COLO829 (cell line): ENCODE results near the gene CDK6.

Source experiments
- DNase-seq: peaks from one replicate; pipeline ENCODE4 v3.0.0; 2012; ENCODE audit warnings: low spot score

Gene CDK6

DNA sequence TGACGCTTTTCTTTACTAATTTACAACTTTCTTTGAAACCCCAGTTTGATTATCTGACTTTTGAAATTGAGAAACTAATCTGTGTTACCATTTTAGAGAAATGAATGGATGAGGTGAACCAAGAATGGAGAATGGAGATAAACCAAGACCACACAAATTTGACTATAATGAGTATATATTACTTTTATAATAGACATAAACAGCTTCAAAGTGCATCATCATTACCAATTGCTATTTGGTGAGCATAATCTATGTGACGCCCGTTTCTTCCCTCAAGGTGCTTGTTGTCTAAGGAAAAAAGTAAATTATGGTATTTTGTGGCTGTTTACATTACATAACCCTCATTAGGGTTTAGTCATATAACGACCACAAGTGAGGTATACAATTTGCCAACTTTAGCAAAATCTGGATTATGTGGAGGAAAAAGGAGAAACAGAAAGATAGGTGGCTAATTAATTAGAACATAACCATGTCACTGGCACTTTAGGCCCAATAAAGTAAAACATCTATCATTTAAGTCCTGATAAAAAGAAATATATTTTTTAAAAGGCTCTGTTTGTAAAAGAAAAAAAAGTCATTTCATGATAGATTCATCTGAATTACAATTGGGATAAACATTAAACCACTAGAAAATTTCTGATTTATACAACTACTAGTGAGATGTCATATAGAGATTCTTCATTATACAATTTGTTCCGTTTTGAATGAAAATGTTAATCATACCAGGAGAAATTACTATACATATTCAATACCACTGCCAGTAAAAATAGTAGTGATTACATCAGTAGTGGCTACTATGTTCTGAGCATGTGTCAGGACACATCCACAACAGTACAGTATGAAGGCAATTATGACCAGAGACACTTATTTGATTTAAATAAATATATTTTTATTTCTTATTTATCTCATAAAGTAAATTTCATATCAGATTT, 128.0 kb downstream of the CDK6 start:
- DNase-seq: no peak

DNA sequence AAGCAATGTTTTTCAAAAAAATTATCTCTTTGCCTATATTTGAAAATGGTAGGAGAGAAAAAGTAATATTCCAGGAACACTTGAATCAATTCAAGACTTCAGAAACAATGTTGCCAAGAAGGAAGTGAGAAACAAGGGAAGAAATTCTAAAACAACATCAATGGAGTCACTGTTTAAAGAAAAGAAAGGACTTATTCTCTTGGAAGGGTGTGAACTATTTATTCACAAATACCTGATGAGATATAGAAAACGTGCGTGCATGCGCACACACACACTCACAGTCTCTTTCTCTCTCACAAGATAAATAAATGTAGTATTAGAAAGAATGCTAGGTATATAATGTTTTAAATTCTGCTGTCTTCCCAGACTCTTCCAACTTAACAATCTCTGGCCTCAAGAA, 128.9 kb downstream of the CDK6 start:
- peak; percentile 40 for DNase-seq

DNA sequence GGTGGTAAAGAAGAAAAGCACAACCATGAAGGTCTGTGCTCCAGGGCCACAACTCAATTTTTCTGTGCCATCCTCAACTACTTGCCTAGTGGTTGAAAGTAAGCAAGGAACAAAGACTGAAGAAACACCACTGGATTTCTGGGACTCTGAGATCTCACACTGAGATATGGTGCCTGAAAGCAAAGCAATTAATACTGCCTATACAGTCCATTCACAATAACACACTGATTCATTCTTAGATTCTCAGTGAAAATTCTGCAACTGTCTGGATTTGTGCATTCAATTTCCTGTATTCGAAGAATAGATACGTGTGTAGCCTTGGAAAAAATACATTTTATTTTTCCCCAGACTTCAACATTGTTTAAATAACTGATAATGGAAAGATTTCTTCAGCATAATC, 129.8 kb downstream of the CDK6 start:
- DNase-seq: no peak

DNA sequence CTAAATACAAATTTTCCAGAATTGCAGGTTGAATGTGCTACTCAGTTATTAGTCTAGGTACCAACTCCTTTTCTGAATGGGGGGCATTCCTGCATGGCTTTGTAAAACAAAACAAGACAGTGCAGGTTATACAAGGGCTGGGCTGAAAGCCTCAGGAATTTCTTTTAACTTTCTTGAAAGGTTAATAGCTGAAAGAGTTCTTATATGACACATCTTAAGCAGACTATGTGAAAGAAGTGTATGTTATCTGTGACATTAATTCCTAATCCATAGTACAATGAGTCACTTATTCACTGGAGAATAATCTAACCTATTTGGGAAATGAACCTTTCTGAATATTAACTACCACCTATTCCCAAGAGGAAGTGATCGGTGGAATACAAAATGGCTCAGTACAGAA, 130.5 kb downstream of the CDK6 start:
- DNase-seq: no peak

DNA sequence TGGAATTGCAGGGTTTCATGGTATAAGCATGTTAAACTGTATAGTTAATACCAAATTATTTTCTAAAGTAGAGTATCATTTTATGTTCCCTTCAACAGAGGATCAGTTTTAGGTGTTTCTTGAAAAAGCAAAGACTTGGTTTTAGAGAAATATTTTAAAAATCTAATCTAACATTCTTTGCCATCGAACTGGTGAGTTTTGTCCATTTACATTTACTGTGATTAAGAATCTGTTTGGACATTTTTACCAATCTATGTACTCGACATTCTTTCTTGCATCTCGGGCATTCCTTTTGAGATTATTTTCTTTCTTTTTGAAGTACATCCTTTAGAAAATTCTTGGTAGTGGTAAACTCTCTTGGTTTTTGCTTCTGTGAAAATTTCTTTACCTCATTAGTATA, 131.5 kb downstream of the CDK6 start:
- DNase-seq: no peak

DNA sequence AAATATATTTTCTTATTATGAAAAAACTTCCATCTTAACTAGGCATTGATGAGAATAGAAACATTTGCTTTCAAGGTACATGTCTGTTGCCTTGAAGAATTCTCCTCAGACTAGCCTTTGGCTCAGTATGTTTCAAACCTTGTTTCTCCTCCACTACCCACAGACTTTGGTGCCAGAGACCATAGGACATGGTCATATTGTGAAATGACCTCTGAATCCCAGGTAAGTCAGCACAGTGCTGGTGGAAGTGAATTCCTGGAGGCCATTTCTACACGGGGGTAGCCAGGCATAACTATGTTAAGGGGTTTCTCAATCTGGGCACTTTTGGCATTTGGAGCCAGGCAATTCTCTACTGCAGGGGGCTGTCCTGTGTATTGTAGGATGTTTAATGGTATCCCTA, 133.8 kb downstream of the CDK6 start:
- no peak for DNase-seq

DNA sequence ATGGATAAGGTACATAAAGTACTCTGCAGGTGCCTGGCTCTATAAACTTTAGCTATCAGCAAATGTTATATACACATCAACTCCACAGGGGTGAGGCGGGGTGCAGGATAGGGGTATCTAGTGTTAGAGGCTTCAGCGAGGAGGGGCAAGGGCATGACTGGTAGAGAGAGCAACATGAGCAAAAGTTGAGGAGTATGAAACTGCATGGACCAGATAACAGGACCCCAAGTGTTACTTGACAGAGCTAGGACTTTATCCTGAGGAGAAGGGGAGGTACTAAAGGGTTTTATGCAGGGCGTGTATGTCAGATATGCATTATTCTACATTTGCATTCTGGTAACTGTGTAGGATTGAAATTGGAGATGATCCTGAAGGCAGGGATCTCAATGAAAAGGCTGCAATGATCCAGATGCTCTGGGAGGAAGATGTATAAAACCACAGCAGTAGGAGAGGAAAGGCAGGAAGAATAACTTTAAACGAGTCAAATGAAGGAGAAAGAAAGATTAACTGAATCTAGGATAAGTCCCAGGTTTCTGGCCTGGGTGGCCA, 136.3 kb downstream of the CDK6 start:
- no peak for DNase-seq

DNA sequence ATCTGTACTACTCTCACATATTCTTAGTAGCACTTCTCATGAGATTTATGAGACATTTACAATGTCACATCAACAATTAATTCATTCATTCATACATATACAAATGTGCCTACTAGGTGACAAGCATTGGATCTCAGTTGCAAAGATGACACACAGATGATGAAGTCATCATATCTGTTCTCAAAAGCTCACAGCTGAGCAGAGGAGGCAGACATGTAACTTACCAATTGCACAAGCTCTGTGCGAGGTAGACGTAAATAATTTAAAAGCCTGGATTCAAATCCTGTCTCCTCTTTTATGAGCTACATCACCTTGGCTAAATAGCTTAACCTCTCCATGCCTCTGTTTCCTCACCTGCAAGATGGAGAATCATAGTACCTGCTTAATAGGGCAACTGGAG, 136.8 kb downstream of the CDK6 start:
- DNase-seq: no peak

DNA sequence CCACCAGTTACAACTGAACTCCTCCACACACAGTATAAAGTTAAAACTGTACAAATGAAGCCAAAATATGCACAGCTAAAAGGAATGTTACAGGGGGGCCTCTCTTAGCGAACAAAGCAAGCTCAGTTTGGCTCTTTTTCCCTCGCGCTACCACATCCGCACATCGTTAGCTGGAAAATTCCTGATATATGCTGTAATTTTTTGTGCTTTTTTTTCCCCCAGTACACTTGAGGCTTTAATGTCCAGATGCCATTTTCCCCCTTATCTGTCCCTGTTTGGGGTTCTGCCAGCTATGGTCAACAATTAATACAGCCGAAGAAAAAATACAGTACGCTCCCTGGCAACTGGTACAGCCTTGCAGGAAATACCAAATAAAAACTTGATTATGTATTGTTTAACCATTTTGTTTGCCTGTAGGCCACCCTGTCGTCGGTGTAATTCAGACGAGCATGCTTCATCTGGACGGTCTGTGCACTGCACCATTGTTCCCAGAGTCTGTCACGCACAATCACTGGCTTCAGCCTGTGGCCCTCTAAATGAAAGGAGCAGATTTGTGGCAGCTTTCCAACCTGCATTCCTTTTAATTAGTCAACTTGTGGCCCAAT, 138.0 kb downstream of the CDK6 start:
- peak; percentile 96 for DNase-seq

DNA sequence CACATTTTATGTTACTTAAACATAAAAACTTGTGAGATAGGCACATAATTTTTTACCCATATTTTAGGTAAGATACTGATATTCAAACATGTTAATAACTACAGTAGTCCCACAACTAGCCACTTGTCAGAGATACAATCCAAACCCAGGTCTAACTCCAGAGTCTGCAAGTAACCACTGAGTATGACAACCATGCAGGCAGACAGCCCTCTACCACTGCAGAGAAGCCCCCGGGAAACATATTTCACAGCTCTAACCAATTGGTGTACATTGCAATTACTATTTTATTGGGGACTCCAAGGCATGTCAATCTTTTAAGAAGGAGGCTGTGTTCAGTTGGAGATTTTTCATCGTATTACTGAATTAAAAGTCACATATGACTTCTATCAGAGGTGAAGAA, 139.0 kb downstream of the CDK6 start:
- DNase-seq: no peak

DNA sequence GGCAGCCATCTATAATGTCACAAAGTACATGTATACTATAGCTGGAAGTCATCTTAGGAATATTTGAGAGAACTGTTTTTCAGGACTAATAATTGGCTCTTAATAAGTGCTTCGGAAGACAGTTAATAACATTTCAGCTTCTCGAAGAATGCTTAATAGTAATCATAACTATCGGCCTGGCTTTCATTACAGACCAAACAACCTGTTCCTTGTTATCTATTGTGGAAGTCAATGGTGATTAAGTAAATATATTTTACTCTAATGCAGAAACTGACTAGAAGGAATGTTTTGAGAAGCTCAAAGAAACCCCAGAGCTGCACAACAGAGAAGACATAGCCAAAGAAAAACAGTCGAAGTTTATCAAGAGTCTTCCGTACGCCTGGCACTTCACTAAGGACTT, 139.4 kb downstream of the CDK6 start:
- no peak for DNase-seq

DNA sequence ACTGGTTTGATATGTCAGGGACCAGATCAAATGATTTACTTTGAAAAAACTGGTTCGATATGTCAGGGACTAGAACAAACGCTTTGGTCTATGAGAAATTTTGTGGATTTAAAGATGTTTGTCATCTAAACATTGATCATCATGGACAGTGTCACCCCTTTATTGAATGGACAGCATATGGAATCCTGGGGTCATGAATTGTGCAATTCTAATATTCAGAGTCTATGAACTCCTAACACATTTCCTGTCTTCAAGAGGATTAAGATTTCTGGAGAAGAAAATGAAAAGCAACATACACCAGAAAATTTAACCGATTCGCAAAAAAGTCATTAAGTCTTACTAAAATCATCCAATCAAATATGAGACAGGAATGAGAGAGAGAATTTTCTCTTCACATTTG, 139.8 kb downstream of the CDK6 start:
- DNase-seq: no peak

DNA sequence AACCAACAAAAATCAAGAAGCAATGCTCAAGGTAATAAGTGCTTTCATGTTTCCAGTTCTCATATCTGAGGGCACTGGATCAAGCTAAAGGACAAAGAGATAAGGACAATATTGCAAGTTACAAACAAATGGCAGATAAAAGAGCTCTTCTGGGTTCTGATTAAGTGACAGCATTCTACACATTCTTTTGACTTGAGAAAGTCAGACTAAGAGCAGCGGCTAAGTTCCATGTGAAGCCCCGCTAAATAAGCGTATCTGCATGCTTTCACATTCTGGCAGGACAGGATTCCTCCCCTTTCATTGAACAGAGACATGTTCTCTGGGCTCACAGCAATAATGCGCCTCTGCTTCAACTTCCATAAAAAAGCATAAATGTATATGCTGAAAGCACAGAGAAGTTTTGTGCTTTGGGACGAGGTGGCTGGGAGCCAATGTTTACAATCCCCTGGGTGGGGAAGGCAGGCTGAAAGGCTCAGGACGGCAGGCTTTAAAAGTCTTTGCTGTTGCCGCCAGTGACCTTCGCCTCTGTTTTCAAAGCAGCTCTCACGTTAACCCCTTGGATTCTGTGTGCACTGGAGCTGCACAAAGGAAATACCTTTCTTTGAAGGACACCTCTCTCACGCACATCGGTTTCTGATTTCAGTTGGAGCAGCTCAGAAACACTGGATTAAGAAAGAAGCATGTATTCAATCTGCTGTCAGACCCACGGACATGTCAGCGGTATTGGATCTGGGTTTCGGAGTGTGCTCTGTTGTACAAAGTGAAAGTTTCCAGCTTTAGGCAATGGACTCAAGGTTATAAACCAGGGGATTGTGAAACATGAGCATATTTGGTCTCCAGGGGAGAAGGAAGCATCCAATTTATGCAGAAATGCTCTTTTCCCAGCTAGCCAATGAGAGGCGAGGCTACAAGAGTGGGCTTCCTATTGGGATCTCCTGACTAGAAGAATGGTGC, 140.8 kb downstream of the CDK6 start:
- DNase-seq: peak; percentile 50

DNA sequence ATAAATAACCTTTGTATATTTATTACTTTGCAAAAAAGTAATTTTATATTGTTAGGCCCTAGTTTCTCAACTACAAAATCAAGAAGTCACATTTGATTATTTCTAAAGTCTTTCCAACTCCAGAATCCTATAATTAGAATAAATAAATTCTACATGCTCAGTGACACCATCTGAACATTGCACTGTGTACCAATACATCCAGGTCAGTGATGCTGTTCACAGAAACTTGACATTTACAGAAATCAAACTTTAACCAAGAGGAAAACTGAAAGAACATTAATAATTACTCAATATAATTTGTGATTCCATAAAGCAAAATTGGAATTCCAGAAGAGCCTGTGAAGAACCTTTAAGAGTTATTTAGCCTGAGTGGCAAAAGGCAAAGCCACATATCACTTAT, 142.2 kb downstream of the CDK6 start:
- no peak for DNase-seq

DNA sequence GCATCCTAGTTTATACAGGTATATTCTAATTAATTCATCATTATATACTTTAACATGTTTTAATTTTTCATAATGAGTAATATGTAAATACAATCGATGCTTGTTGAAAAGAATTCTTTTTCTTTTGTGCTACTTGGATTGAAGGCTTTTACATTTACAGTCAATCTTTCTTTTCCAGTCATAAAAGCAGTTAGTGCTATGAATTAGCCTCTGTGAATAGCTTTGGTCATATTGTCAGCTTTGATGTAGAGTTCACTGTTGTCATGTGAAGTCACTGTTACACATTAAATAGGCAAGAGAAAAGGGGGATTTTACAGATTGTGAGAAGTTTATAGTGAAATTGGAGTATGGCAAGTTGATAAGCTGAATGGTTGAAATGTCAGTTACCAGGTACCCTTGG, 142.9 kb downstream of the CDK6 start:
- no peak for DNase-seq

DNA sequence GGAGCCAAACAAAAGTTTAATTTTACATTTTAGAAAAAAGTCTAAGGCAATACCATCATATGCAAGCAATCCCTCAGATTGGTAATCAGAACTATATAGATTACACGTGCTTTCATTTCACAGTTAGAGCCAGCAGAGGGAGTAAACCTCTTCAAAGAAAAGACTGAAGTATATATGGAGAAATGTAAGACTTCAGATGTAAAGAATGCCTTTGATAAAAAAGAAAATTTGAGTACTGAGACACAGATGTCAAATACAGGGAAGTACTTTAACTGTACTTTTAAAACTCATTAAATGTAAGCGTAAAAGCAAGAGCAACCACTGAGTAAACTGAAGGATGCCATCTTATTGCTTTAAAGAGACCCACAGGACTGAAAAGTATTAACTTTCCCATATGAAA, 144.8 kb downstream of the CDK6 start:
- peak; percentile 68 for DNase-seq

DNA sequence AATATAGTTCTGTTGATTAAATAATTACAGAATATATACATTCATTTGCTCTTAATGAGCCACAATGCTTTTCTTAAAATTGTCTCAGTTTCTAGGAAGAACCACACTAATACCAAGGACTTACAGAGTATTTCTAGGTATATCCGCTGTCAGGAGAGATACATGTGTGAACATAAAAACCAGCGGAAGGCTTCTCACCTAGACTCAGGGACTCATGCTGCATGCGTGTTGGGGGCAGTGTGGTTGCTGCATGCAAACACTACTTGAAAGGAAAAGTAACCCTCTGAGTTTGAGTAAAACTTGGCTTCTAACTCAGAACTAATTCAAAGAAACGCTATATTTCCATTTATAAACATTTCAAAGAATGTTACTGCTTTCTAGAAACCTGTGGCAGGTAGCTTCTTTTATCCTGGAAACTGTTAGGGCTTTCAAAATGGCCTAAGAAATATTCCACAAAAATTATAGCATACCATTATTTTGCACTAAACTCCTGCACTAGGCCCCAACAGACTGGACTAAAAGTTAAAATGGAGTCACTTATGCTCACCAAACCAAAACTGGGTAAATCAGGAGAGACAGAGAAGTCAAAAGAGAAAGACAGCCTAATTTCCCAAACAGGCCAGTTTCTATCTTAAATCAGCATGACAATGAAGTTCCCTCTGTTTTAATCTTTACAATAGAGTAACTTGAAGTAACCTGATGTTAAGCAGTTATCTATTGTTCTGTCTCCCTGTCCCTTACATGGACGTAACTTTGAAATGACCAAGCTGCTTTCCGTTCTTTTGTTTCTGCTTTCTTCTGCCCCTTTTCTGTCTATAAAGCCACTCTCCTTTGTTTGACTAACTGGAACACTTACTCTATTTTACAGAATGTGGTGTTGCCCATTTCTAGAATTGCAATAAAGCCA, 151.0 kb downstream of the CDK6 start:
- DNase-seq: no peak

DNA sequence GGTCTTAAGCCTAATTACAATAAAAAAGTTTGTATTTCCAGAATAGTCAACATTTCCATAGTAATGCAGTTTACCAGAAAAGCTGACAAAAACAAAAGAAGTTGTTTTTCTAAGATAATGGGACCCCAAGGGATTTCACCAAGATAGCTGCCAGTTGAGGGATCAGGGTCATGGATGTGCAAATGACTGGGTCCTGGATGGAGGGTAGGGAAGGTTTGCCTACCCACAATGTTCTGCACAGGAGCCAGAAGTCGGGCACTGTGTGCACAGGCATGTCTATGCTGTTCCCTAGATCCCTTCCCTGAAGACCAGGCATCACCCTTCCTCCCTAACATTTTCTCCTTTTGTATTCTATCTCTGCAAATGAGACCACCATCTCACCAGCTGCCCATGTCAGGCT, 152.1 kb downstream of the CDK6 start:
- no peak for DNase-seq

DNA sequence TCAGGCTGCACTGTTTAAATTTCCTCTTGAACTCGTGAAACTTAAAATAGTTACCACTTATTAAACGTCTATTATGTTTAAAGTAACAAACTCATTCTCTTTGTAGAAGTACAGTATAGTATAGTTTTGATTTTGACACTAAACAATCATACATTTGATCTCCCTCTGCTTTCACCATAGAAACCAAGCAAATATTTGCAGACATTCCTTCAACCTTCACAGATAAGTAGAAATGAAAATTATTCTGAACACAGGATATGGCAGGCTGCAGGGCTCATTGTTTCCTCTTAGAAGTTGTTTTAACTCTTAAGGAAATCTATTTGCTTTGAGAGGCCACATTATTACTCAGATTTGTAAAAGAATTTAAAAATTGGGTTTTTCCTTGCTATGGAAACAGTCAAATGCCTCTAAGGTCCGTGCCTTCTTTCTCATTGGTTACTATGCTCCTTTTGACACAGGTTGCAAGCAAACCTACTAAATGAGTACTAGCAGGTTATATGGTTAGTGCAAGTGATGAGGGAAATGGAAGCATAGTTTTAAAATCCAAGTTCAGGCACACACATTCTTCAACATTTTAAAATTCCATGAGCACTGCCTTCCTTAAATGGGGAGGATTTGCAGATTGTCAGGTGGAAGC, 153.4 kb downstream of the CDK6 start:
- DNase-seq: peak; percentile 77

DNA sequence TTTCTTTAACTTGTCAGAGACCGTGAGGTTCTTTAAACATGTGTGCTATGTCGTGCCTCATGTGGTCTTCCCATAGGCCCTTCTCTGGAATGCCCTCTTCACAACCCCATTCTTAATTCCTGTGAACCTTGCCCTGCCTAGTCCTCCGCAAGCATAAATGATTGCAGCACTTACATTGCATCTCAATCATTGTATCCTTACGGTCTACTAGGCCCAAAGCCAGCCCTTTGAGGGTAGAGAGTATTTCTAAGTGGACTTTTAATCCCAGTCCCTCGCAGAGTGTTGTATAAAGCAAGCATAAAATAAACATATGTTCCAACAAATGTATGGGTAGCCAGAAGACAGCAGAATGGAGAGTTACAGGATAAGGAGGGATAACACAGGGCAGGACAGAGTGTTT, 154.0 kb downstream of the CDK6 start:
- no peak for DNase-seq

DNA sequence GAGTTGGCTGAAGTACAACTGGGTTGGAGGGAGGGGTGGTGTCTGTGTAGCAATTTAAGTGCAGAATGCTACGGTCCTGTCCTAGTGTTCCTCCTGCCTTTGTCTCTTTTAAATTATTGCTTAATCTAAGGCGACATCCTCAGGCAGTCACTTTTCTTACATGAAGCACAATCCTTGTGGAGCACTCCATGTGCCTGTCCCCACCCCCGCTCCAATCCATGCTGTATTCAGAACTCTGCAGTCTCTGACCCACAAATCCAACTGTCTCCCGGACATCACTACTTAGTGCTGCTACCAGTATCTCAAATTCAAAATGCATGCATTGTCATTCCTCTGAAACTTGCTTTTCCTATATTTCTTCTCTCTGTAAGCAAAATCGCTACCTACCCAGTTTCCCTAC, 154.7 kb downstream of the CDK6 start:
- no peak for DNase-seq
